ENCODE data around the gene PSTPIP1. TPM values are rescaled to one million over a fixed set of nuclear protein-coding genes. Genes with fewer than 3 reads are reported as not detected.
A peak's percentile ranks its signal among the peaks of the same experiment; 100 is the strongest.

Gene PSTPIP1
- total and polyA plus RNA-seq, 5 donors from 2014 or later, result 41.3 to 169 (median 47.8) TPM

DNA sequence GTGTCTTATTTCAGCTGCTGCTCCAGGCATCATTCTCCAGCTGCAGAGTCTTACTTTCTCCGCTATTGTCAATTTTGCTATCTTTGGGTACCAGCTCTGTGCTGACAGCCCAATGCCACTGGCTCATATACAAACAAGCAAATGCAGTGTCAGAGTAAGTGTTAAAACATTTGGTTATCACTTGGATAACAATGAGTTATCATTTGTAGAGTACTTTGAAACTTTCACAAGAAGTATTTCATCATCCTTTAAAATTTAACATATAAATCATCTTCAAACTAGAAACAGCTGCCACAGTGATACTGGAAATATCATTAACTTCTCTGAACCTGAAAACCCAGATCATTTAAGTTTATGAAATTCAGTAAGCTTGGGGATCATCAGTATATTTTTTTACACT is 62.1 kb downstream of the PSTPIP1 start:
- Mint-ChIP-seq H3K4me1 (peaks cover 7 to 23% (median 10%) of the 10 kb centered on the region in 4 donors), H3K36me3 (peaks cover 4% of the 10 kb centered on the region), H3K9me3 (no peaks in the 10 kb centered on the region), H3K27ac (no peak overlapping the region), H3K27me3 (no peaks in the 10 kb centered on the region), H3K4me3 (no peak overlapping the region)
- DNase-seq, result no peak
- no peak overlapping the region for H3K27ac ChIP-seq (ENCODE audit: insufficient read depth, low read length, poor library complexity, severe bottlenecking)
- H3K9me3 ChIP-seq (ENCODE audit: control insufficient read depth in 2 of 2, low read length in 2 of 2), result no peaks in the 10 kb centered on the region
- H3K4me1 ChIP-seq (ENCODE audit: control insufficient read depth, insufficient read depth, low read length, poor library complexity, severe bottlenecking), result no peaks in the 10 kb centered on the region
- H3K4me3 ChIP-seq (ENCODE audit: low read depth, low read length), result no peak overlapping the region
- no peaks in the 10 kb centered on the region for H3K27me3 ChIP-seq (ENCODE audit: control insufficient read depth, insufficient read depth, low read length)
- H3K36me3 ChIP-seq (ENCODE audit: control insufficient read depth, insufficient read depth, low read length), result no peaks in the 10 kb centered on the region
- ATAC-seq (ENCODE audit: low read depth in 2 of 2), result no peak

DNA sequence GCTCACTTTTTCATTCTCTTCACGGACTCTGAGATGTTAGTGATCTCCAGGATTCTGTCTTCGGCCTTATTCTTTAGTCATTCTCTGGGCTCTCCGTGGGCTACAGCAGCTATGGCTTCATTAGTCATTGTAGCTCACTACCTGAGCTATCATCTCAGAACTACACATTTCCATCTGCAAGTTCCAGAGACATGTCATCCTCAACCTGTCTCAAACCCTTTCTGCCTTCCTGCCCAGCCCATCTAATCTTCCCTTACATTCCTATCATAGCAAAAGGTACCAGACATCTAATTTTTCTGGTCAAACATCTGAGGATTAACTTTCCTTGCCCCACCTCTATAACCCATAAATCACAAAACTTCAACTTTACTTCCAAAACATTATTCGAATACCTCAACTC is 62.8 kb downstream of the PSTPIP1 start:
- Mint-ChIP-seq H3K27ac (peak overlapping the region in 1 of 3 donors; percentile 36), H3K9me3 (no peaks in the 10 kb centered on the region), H3K4me1 (peaks cover 7 to 27% (median 10%) of the 10 kb centered on the region in 4 donors), H3K27me3 (no peaks in the 10 kb centered on the region), H3K36me3 (no peaks in the 10 kb centered on the region), H3K4me3 (no peak overlapping the region)
- Histone ChIP-seq H3K27me3 (ENCODE audit: control insufficient read depth, insufficient read depth, low read length) (no peaks in the 10 kb centered on the region), H3K4me3 (ENCODE audit: low read depth, low read length) (no peak overlapping the region), H3K36me3 (ENCODE audit: control insufficient read depth, insufficient read depth, low read length) (no peaks in the 10 kb centered on the region), H3K9me3 (ENCODE audit: control insufficient read depth in 2 of 2, low read length in 2 of 2) (no peaks in the 10 kb centered on the region), H3K4me1 (ENCODE audit: control insufficient read depth, insufficient read depth, low read length, poor library complexity, severe bottlenecking) (no peaks in the 10 kb centered on the region), H3K27ac (ENCODE audit: insufficient read depth, low read length, poor library complexity, severe bottlenecking) (no peak overlapping the region)
- DNase-seq, result no peak
- ATAC-seq (ENCODE audit: low read depth in 2 of 2), result no peak

DNA sequence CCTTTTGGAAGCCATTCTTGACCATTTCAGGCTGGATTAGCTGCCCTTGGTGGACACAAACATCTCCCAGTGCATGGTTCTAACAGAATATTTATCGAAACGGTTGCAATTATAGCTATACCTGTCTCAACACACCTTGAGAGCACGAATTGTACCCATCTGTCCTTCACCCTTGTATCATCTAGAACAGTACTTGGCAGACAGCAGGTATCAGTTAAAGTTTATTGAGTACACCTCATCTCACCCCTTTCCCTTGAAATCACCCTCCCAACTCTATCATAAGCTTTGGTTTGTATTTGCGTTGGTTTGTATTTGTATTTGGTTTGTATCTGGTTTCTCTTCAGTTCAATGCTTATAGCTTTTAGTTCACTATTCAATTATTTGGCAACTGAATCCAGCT is 63.5 kb downstream of the PSTPIP1 start:
- no peak overlapping the region for H3K4me3 Mint-ChIP-seq
- no peaks in the 10 kb centered on the region for H3K9me3 ChIP-seq (ENCODE audit: control insufficient read depth in 2 of 2, low read length in 2 of 2)
- peak overlapping the region in 1 of 3 donors; percentile 27 for H3K27ac Mint-ChIP-seq
- H3K4me3 ChIP-seq (ENCODE audit: low read depth, low read length), result no peak overlapping the region
- no peaks in the 10 kb centered on the region for H3K27me3 Mint-ChIP-seq
- H3K9me3 Mint-ChIP-seq, result no peaks in the 10 kb centered on the region
- ATAC-seq (ENCODE audit: low read depth in 2 of 2) (no peak), DNase-seq (no peak)
- H3K36me3 ChIP-seq (ENCODE audit: control insufficient read depth, insufficient read depth, low read length), result no peaks in the 10 kb centered on the region
- no peaks in the 10 kb centered on the region for H3K27me3 ChIP-seq (ENCODE audit: control insufficient read depth, insufficient read depth, low read length)
- no peaks in the 10 kb centered on the region for H3K36me3 Mint-ChIP-seq
- H3K4me1 Mint-ChIP-seq, result peaks cover 7 to 27% (median 10%) of the 10 kb centered on the region in 4 donors
- no peak overlapping the region for H3K27ac ChIP-seq (ENCODE audit: insufficient read depth, low read length, poor library complexity, severe bottlenecking)
- H3K4me1 ChIP-seq (ENCODE audit: control insufficient read depth, insufficient read depth, low read length, poor library complexity, severe bottlenecking), result no peaks in the 10 kb centered on the region

DNA sequence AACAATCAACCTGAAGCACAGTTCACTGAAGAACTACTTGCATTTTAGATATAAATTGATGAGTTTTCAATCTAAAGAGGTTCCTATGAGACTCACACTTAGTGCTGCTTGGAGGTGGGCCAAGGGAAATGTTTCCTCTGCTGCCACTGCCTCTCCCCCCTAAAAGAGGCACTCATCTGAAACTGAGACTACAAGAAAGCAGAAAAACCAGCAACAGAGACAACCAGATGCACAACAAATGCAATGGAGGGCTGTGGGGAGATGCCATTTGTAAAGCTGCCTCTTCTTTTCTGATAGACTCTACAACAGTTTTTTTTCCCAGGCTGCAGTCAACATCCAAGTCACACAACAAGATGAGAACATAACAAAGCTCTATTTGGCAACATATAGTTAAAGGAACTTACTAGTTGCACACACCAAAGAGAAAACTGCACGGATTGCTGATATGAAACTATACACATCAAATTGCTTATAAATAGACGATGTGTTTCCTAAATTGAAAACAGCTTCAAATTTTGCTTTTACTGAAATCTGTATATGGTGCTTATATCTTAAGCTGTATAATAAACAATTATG is 64.9 kb downstream of the PSTPIP1 start:
- Mint-ChIP-seq H3K27me3 (no peaks in the 10 kb centered on the region), H3K4me1 (peaks cover 10 to 27% (median 11%) of the 10 kb centered on the region in 4 donors), H3K27ac (no peak overlapping the region), H3K36me3 (peaks cover 3% of the 10 kb centered on the region), H3K4me3 (no peak overlapping the region), H3K9me3 (no peaks in the 10 kb centered on the region)
- H3K36me3 ChIP-seq (ENCODE audit: control insufficient read depth, insufficient read depth, low read length), result no peaks in the 10 kb centered on the region
- no peaks in the 10 kb centered on the region for H3K4me1 ChIP-seq (ENCODE audit: control insufficient read depth, insufficient read depth, low read length, poor library complexity, severe bottlenecking)
- DNase-seq, result peak in 1 of 3 donors; percentile 31
- H3K9me3 ChIP-seq (ENCODE audit: control insufficient read depth in 2 of 2, low read length in 2 of 2), result no peaks in the 10 kb centered on the region
- H3K27ac ChIP-seq (ENCODE audit: insufficient read depth, low read length, poor library complexity, severe bottlenecking), result no peak overlapping the region
- H3K4me3 ChIP-seq (ENCODE audit: low read depth, low read length), result no peak overlapping the region
- no peak for ATAC-seq (ENCODE audit: low read depth in 2 of 2)
- no peaks in the 10 kb centered on the region for H3K27me3 ChIP-seq (ENCODE audit: control insufficient read depth, insufficient read depth, low read length)

DNA sequence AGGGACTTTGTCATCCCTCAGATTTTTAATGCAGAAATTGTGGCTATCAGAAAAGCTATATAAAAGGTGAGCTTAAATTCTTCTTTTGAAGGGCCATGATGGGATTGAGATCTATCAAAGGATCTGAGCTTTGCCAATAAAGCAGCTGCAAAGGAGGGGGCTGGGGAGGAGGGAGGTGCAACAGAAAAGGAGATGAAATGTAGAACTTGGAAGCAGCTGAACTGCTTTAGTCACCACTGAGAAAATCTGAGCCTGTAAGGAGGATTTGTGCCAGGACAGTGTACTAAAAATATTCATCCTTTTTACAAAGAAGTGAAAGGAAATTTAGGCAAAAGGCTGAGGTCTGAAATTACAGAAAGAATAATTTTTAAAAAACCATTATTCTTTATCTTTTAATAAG is 65.6 kb downstream of the PSTPIP1 start:
- ATAC-seq (ENCODE audit: low read depth in 2 of 2), result no peak
- H3K4me1 ChIP-seq (ENCODE audit: control insufficient read depth, insufficient read depth, low read length, poor library complexity, severe bottlenecking), result no peaks in the 10 kb centered on the region
- Mint-ChIP-seq H3K36me3 (peaks cover 3% of the 10 kb centered on the region), H3K27me3 (no peaks in the 10 kb centered on the region), H3K27ac (no peak overlapping the region), H3K4me3 (no peak overlapping the region), H3K4me1 (peaks cover 10 to 27% (median 12%) of the 10 kb centered on the region in 4 donors), H3K9me3 (no peaks in the 10 kb centered on the region)
- DNase-seq, result no peak
- H3K9me3 ChIP-seq (ENCODE audit: control insufficient read depth in 2 of 2, low read length in 2 of 2), result no peaks in the 10 kb centered on the region
- H3K36me3 ChIP-seq (ENCODE audit: control insufficient read depth, insufficient read depth, low read length), result no peaks in the 10 kb centered on the region
- no peak overlapping the region for H3K27ac ChIP-seq (ENCODE audit: insufficient read depth, low read length, poor library complexity, severe bottlenecking)
- H3K4me3 ChIP-seq (ENCODE audit: low read depth, low read length), result no peak overlapping the region
- no peaks in the 10 kb centered on the region for H3K27me3 ChIP-seq (ENCODE audit: control insufficient read depth, insufficient read depth, low read length)

DNA sequence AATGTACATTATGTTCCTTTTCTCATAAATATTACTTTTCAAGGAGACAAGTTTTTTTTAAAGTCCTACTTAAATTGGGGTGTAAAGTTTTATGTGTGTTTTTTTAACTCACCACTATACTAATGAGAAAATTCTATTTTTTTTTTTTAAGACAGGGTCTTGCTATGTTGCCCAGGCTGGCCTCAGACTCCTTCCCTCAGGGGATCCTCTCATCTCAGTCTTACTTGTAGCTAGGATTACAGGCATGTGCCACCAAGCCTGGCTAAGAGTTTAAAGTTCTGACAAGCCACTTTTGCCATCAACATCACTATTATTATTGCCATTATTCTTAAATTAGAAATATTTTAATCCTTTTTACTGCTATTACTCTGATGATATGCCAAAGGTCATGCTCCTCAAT is 68.3 kb downstream of the PSTPIP1 start:
- H3K4me1 ChIP-seq (ENCODE audit: control insufficient read depth, insufficient read depth, low read length, poor library complexity, severe bottlenecking), result no peaks in the 10 kb centered on the region
- DNase-seq (no peak), ATAC-seq (ENCODE audit: low read depth in 2 of 2) (no peak)
- H3K27ac Mint-ChIP-seq, result peak overlapping the region in 1 of 3 donors; percentile 48
- no peaks in the 10 kb centered on the region for H3K9me3 Mint-ChIP-seq
- H3K4me3 Mint-ChIP-seq, result no peak overlapping the region
- H3K4me3 ChIP-seq (ENCODE audit: low read depth, low read length), result no peak overlapping the region
- no peaks in the 10 kb centered on the region for H3K27me3 Mint-ChIP-seq
- peaks cover 0 to 15% (median 10%) of the 10 kb centered on the region in 4 donors for H3K4me1 Mint-ChIP-seq
- H3K36me3 ChIP-seq (ENCODE audit: control insufficient read depth, insufficient read depth, low read length), result no peaks in the 10 kb centered on the region
- H3K27ac ChIP-seq (ENCODE audit: insufficient read depth, low read length, poor library complexity, severe bottlenecking), result no peak overlapping the region
- H3K27me3 ChIP-seq (ENCODE audit: control insufficient read depth, insufficient read depth, low read length), result no peaks in the 10 kb centered on the region
- H3K9me3 ChIP-seq (ENCODE audit: control insufficient read depth in 2 of 2, low read length in 2 of 2), result no peaks in the 10 kb centered on the region
- H3K36me3 Mint-ChIP-seq, result peaks cover 3% of the 10 kb centered on the region

DNA sequence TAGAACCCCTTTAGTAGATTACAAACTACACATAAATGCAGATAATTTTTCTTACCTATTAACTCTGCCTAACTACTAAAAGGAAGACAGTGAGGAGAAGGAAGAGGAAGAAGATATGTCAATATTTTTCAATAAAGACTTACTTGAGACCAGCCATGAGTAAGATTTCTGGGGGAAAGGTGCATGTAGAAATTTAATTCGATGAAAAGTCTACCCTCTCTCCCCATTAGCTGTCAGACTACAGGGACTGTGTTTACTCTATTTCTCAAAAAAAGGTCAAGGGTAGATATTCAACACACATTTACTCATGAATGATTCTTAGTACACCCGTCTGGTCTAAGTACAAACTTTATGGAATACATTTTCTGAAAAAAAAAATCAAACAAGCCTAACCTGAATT is 69.1 kb downstream of the PSTPIP1 start:
- Mint-ChIP-seq H3K9me3 (no peaks in the 10 kb centered on the region), H3K27ac (no peak overlapping the region), H3K36me3 (peaks cover 3% of the 10 kb centered on the region), H3K4me1 (peaks cover 0 to 18% (median 11%) of the 10 kb centered on the region in 4 donors), H3K27me3 (no peaks in the 10 kb centered on the region), H3K4me3 (no peak overlapping the region)
- no peak overlapping the region for H3K4me3 ChIP-seq (ENCODE audit: low read depth, low read length)
- H3K27me3 ChIP-seq (ENCODE audit: control insufficient read depth, insufficient read depth, low read length), result no peaks in the 10 kb centered on the region
- ATAC-seq (ENCODE audit: low read depth in 2 of 2), result no peak
- H3K4me1 ChIP-seq (ENCODE audit: control insufficient read depth, insufficient read depth, low read length, poor library complexity, severe bottlenecking), result no peaks in the 10 kb centered on the region
- no peaks in the 10 kb centered on the region for H3K36me3 ChIP-seq (ENCODE audit: control insufficient read depth, insufficient read depth, low read length)
- DNase-seq, result no peak
- no peaks in the 10 kb centered on the region for H3K9me3 ChIP-seq (ENCODE audit: control insufficient read depth in 2 of 2, low read length in 2 of 2)
- H3K27ac ChIP-seq (ENCODE audit: insufficient read depth, low read length, poor library complexity, severe bottlenecking), result no peak overlapping the region

DNA sequence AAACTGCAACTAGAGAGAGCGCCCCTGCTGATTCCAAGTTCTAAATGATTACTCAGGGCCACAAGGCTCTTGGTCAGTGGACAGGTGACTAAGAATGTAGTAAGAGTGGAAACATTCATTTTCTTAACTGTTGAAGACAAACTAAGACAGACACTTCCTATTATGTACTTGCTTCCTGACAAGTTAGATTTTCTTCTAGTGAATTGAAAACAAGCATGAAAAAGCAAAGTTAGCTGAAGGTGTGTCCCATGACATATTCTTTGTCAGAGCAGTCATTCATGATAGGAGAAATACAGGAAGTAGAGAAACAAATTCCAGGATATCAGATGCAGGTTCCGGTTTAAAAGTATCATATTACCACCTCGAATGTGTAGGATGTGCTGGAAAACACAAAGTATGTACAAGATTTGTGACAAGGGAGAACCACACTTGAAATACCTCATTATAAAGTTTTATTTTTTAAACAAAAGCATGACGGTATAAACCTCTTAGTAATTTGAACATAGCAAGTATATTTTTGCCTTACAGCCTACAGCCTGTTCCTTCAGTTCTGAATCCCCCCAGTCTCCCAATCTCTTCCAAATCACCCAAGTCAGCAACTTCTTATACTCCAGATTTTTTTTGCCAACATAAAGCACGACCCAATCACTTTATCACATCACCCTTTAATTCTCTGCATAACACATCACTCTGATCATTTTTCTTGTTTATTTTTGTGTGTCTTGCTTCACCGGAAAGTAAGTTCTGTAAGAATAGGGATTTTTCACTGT is 69.8 kb downstream of the PSTPIP1 start:
- Mint-ChIP-seq H3K4me3 (no peak overlapping the region), H3K27me3 (peaks cover 4% of the 10 kb centered on the region), H3K36me3 (peaks cover 3% of the 10 kb centered on the region), H3K27ac (no peak overlapping the region), H3K4me1 (peaks cover 0 to 25% (median 15%) of the 10 kb centered on the region in 4 donors), H3K9me3 (no peaks in the 10 kb centered on the region)
- Histone ChIP-seq H3K27me3 (ENCODE audit: control insufficient read depth, insufficient read depth, low read length) (no peaks in the 10 kb centered on the region), H3K36me3 (ENCODE audit: control insufficient read depth, insufficient read depth, low read length) (no peaks in the 10 kb centered on the region), H3K4me1 (ENCODE audit: control insufficient read depth, insufficient read depth, low read length, poor library complexity, severe bottlenecking) (peaks cover 1% of the 10 kb centered on the region), H3K4me3 (ENCODE audit: low read depth, low read length) (no peak overlapping the region), H3K9me3 (ENCODE audit: control insufficient read depth in 2 of 2, low read length in 2 of 2) (no peaks in the 10 kb centered on the region), H3K27ac (ENCODE audit: insufficient read depth, low read length, poor library complexity, severe bottlenecking) (no peak overlapping the region)
- no peak for DNase-seq
- no peak for ATAC-seq (ENCODE audit: low read depth in 2 of 2)

All from CD4-positive, CD25-positive, alpha-beta regulatory T cell (primary cell).